Fibroblast of skin of right biceps (primary cell): ENCODE data around the gene ROR2.
"Not testable (repeated sequence)": the region's sequence is repeated elsewhere in the genome, so short reads cannot be mapped to it uniquely, and the experiment has no call there.

ENCODE experiments used
- DNase-seq: peaks from one replicate; pipeline ENCODE4 v3.0.0-alpha.2; 2013

Gene ROR2

DNA sequence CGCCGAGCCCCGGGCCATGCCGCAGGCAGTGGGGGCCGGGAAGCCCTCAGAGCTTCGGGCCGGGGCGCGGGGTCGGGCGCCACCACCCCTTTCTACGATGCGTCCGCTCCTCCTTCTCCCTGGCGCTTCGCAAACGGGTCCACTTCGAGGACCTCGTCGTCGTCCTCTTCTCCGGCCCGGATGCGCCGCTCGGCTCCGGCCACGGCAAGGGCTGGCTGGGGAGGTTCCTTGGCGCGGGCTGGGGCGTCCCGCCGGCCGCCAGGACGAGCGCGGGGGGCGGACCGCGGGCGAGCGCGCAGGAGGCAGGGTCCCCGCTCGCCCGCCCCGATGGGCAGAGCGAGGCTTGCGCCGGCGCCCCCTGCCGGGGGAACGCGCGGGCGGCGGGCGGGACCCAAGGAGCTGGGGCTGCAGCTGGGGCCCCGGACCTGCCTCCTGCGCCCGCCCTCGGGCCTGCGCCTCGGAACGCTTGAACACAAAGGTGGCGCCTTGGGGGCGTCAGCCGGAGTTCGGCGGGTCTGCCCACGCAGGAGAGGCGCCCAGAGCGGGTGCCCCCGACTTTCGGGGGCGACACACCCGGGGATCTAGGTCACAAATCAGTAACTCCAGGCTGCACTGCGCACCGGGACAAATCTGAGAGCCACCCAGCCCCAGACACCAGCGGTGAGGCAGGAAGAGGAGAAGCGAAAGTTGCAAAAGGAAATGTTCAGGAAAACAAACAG, at the start of gene ROR2:
Gene ROR2 (minus strand): TSS at position 283 of the 719 bp plus-strand sequence.
- DNase-seq = peak; percentile 81

DNA sequence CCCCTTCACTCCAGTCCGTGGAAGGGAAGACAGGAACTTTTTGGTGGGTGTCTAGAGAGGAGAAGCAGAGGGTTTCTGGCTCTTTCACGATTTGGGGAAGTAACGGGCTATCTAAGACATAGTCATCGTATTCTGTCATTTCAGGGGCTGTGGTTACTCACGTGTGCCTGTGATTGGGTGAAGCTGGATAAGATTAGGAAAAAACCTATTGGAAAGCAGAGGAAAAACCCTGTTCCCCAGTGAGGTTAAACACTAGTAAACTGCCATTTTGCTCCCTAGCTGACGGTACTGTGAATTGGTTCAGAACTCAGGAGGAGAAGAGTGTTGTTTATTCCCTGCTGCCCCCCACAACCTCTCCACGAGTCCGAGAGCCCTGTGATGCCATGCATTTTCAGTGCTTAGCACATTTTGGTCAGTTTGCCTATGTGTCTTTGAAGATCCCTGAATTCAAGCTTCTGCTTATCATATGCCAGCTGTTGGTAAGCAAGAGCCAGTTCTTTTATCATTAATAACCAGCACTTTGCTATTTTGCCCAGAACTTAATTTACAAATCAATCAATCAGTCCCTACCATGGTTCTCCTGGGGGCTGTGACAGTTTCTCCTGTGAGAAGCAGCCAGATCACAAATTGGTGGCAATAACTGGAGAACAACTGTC, 45.1 kb upstream of the ROR2 start:
- no peak for DNase-seq

DNA sequence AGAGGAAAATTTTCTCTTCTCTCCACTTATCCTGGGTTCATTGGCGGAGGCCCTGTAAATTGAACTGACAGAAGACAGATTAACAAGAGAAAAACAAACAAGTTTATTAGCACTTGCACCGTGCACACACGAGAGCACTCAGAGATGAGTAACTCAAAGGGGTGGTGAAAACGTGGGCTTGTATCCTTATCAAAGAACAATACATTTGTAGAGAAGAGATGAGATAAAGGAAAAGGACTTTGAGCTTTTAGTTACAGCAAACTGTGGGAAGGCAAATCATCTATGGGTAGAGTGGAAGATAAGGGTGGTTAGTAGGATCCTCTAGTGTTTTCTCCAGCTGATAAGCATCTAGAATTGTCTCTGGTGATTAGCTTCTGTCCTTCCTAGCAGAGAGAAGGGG, 44.4 kb upstream of the ROR2 start:
- no peak for DNase-seq

DNA sequence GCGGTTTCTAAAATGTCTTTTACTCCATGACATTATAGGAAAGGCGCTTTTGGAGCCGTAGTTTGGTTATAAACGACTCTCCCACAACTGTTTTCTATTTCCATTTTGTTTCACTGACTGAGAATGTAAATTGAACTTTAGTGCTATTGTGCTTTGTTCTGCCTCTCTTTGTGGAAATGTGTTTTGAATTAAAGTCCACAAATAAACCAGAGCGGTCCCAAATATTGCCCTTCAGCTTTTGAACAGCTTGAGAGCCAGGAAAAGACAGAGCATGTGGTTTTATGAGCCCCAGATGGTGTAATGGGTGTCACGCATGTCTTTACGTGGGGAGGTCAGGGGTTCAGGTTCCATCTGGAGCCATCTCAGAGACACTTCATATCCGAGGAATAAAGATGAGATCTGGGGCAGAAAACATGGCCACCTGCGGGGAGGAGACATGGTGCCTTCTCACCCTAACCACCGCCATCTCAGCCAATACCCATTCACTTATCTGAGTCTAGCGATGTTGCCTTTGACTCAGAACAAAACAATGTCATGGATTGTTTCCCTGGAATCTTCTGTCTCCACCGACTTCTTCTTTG, 42.5 kb upstream of the ROR2 start:
- peak; percentile 94 for DNase-seq

DNA sequence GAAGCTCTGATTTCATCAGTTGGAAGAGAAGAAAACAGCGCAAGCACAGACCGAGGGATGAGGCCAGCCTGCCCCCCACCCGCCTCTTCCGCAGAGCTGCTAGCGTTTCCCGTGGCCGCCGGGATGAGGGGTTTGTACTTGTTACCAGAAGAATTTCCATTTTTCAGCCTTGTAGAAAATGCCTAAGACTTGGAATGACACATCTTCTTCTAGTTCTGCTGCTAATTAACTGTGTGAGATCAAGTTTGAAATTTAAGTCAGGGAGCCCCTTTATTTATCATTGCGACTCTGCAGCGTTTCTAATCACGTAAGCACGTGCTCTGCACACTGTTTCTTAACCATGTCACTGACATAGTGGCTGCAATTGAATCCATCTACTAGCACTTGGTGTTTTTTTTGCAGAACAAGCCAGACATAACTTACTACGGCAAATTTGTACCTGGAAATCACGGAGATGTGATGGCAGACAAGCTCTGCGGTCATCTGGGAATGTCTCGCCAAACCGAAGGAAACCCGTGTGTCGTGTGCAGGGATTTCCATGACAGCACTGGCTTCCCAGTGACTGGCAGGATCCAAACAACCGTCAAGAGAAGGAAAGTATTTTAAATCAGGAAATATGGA, 41.8 kb upstream of the ROR2 start:
- peak; percentile 56 for DNase-seq

DNA sequence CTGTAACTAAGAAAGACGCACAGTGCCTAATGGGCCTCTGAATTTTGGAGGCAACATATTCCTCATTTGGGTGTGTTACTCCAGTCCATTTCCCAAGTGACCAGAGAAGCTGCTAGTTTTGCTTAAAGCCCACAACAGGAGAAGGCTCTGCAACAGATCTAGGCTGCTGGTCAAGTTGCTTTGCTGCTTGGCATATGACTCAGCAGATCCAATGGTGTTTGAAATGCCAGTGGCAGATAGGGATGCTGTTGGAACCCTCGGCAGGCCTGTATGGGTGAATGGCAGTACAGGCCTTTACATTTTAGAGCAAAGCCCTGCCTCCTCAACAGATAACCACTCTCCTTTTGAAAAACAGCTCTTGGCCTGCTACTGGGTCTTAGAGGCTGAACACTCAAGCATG, 36.2 kb upstream of the ROR2 start:
- DNase-seq = no peak

DNA sequence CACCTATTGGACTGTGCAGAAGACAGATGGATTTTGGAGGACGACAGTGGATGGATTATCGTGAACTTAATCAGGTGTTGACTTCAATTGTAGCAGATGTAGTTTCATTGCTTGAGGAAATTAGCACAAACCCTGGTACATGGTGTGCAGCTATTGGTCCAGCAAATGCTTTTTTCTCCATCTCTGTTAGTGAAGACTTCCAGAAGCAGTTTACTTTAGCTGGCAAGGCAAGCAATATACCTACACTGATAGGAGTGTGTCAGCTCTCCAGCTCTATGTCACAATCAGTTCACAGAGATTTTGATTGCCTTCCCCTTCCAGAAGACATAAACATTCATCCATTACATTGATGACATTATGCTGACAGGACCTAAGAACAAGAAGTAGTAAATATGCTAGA, 35.7 kb upstream of the ROR2 start:
- DNase-seq = no peak

DNA sequence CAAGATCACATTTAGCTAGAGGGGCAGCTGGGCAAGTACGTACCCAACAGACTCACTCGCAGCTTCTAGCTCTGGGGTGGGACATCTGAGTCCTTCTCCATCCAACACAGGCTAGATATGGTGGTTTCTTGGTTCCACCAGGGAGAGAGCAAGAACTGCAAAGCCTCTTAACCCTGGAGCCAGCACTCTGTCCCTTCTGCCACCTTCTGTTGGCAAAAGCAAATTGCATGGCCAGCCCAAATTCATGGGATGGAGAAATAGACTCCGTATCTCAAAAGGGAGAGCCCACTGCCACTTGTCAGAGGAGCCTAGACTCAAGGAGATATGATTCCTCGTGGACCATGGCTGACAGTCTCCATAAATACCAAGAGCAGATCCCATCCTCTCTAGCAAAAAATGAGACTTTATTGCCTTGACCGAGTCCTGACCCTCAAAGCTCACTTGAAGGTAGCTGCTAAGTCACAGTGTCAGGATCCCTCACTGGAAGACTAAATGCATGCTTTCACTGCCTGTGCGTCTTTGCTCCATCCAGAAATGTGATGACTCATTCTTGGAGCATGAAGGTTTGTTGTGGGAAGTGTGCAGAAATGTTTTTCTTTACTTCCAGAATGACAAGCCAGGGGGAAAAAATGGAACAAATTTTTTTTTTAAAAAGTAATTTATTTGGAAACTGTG, 28.8 kb upstream of the ROR2 start:
- DNase-seq = peak; percentile 95

DNA sequence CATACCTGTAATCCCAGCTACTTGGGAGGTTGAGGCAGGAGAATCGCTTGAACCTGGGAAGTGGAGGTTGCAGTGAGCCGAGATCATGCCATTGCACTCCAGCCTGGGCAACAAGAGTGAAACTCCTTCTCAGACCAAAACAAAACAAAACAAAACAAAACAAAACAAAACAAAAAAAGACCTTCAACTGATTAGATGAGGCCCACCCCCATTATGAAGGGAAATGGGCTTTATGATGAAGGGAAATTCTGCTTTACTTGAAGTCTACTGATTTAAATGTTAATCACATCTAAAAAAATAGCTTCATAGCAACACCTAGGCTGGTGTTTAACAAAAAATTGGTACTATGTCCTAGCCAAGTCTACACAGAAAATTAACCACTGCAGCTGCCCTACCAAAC, 25.2 kb upstream of the ROR2 start:
- DNase-seq = not testable (repeated sequence)

DNA sequence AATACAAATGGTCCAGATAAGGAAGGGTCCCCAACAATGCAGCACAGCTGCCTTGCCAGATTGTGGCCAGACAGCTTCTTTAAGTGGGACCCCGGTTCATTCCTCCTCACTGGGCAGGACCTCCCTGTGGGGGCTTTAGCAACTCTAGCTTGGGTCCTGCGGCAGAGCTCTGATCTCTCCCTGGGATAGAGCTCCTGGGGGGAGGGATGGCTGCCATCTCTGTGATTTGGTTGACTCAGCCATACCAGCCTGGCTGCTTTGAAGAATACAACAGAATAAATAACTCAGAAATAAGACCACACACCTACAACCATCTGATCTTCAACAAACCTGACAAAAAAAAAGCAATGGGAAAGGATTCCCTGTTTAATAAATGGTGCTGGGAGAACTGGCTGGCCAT, 22.7 kb upstream of the ROR2 start:
- DNase-seq = no peak

DNA sequence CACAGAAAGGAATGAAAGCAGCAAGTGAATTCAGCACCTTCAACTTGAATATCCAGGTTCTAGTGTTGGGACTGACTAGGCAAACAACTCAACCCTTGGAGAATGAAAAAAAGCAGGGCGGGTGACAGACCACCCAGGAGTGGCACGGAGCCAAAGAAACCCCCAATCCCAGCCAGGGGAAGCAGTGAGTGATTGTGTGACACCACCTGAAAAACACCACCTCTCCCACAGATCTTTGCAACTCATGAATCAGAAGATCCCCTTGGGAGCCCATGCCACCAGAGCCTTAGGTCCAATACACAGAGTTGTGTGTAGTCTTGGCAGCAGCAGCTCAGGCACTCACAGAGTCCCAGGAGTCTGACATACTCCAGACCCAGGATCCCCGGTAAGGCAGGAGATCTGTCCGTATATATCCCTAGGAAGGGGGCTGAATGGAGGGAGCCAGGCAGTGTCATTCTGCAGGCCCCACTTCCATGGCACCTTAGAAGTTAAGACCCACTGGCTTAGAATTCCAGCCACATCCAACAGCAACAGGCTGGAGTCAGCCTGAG, 22.1 kb upstream of the ROR2 start:
- peak; percentile 40 for DNase-seq

DNA sequence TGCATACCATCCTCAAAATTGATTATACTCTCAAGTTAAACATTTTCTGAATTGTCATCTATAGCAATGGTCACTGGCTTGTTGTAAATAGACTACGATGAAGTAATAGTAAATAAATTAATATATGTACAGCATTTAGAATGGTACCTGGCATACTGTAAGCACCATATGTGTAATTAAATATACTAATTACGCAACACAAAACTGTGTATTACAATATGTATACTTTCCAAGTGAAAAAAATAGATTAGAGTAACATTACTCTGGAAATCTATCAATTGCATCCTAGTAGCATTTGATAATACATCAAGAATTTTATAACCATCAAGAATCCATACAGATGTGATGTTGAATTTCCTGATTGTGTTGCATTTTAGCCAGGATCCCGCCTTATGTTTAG, 17.2 kb upstream of the ROR2 start:
- no peak for DNase-seq

DNA sequence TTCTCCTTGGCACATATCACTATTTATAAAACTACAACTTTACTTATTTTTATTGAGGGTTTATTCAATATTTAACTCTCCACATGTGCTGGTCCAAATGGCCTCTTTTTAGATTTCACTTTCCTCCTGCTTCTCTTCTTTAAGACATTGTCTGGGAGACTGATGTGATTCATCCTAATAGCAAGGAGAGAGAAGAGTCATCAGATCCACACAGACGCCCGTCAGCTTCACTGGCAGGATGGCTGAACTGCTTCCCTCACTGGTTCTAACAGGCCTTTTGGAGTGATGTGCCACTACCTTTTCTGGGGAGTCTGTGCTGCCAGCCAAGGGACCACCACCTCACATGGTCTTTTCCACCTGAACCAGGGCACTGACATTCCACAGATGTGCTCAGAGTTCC, 16.5 kb upstream of the ROR2 start:
- peak; percentile 61 for DNase-seq

DNA sequence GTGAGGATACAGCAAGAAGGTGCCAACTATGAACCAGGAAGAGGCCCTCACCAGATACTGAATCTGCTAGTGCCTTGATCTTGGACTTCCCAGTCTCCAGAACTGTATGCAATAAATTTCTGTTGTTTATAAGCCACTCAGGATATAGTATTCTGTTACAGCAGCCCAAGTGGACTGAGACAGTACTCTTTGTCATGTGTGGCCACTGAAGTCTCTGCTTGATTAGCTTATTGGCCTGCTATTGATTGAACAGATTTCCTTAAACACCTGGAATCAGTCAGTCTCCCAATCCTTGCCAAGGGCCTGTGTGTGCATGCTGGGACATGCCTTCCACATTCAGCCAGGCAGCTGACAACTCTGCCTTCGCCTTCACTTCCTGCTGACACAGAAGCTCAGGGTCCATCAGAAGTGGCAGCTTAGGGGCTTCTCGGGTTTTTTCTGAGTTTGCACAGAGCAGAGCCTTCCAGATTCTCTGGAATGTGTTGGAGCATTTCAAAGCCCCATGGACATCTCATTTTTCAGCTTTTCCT, 13.7 kb upstream of the ROR2 start:
- DNase-seq = no peak

DNA sequence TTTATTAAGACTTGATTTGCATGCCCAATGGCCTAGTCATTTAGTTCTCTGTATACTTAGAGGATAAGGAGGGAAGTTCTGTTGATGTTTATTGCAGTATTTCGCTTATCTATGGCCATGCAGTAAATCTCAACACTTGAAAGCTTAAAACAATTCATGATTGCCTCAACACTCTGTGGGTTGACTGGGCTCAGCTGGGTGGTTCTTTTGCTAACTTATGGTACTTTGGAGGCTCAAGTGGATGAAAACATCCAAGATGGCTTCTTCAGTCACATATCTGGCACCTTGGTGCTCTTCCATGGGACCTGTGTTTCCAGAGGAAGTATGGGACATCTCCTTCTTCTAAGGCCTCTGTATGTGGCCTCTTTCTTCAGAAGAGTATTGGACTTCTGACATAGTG, 10.3 kb upstream of the ROR2 start:
- no peak for DNase-seq

DNA sequence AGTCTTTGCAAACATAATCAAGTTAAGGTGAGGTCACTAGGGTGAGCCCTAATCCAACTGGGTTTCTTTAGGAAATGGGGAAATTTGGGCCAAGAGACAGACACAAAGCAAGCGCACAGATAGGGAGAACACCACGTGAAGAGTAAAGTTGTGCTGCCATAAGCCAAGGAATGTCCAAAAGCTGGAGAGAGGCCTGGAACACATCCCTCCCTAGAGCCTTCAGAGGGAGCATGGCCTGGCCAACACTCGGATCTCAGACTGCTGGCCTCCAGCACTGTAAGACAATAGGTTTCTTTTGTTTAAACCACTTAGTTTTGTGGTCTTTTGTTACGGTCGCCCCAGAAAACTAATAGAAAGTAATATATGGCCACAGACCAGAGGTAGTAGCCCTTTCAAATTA, 8.1 kb upstream of the ROR2 start:
- no peak for DNase-seq

DNA sequence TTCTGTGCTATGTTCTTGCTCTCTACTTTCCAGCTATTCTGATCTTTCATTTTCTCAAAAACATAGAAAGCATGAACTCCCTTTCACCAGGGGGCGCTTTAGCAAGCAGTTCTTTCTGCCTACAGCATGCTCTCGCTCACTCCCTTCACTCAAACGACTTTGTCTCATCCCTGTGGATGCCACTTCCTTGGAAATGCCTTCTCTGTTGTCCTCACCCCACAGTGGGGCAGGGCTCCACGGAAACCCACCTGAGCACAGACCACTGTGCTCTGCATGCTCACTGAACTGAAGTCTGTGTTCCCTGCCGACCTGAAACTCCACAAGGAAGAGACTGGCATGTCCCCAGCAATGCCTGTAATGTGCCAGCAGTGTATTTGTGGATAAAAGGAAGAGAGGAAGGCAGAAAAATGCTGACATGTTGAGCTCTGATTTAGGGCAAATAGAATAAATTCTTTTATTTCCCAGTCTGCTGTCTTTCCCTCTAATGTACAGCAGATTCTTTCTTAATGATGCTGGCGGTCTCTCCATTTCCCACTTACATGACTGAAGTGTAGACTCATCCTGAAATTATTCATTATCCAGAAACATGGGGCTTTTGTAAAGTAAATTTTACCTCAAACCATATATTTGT, 4.9 kb upstream of the ROR2 start:
- peak; percentile 94 for DNase-seq

DNA sequence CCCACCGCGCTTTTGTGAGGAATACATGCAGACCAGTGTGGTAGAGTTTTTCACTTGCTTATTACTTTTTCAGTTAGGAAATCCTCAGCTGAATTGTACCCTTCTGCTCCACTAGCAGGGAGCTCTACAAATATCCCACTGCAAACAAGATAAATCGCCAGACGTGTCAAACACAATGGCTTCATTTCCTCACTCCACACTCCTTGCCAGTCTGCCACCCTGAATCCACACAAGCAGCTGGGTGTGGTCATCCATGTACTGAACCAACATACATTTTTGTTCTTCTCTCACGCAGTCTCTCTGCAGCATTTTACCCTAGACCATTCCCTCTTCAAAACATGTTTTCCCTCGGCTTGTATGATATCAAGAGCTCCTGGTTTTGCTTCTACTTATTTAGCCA, 3.7 kb upstream of the ROR2 start:
- no peak for DNase-seq

DNA sequence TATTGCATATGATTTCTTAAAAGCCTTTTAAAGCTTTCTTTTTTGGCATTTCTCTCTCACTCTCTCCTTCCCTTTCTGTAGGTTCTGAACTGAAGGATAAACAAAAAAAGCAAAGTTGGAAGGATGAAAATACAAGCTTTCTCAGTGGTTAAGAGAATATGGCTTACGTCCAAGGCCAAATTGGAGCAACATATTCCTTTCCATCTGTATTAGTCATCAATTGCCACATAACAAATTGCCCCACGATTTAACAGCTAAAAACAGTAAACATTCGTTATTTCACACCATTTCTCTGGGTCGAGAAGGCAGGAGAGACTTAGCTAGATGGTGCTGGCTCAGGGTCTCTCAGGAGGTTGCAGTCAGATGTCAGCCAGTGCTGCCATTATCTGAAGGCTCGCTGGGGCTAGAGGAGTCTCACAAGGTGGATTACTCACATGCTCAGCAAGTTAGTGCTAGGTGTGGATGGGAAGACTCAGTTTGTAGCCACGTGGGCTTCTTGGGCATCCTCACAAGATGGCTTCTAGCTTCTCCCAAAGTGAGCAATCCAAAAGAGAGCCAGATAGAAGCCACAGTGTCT, 2.0 kb upstream of the ROR2 start:
- DNase-seq = peak; percentile 47

DNA sequence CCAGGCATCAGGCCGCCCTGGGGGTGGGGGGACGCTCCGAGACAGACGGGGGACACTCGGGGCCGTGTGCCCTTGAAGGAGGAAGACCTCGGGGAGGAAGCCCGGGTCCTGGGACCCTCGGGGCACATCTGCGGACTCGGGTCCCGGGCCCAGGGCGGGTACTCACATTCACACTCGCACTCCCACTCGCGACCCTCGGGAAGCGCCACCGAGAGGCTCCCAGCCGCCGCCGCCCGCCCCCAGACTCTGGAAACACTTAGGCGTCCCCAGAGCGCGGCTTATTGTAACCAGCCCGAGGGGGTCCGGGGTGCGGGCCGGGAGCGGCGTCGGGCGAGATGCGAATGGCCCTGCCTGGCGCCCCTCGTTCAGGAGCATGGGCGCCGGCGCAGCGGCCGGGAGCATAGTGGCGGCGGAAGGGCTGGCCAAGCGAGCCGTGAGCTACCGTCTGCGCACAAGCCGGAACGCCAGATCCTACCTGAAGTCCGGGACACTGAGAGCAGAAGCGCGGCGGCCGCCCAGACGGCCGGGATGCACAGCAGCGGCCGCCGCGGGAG, 559 bp downstream of the ROR2 start:
- peak; percentile 31 for DNase-seq

DNA sequence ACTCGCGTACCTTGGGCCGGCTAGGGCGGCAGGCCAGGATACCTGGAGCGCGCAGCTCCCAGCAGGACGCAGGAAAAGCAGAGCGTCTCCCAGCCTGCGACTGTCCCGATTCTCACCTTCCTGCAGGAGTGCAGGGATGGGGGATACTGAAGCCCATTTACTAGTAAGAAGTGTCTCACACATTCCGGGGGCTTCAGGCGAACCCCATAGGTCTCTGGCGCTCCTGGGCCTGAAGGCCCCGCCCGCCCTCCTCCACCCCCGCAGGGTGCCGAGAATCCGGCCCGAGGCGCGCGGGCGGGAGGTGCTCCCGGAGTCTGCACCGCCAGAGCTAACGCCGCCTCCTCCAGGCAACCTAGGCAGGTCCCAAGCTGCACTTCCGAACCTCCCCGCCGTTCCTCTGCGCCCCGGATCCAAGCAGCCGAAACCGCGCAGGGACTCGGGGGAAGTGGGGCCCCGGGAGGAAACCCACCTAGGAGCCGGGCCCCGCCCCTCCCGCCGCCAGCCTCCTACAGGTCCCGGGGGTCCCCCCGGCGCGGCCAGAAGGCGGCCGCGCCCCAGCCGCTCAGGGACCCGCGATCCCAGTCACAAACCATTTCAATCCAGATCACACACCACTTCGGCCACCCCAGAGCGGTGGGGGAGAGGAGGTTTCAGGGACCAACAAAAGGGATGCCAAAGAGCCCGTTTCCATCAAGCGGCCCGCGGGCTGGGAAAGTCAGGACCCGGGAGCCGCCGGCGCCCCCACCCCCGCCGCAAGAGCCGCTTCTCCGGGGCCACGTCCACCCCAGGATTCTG, 1.2 kb downstream of the ROR2 start:
- peak; percentile 63 for DNase-seq
